A549 (cell line): ENCODE measurements around the gene NDUFA5. TPM values are rescaled to one million over a fixed set of nuclear protein-coding genes. Genes with fewer than 3 reads are reported as not detected.
A peak's percentile ranks its signal among the peaks of the same experiment; 100 is the strongest.

Source experiments
- ATAC-seq, 2 experiments: fragments of 200-7000 bp in 1 of 2; fragments of >200 bp in 1 of 2; cut with Nextera tagmentation in 1 of 2; cut with Tn5 transposase in 1 of 2; 3 replicates each; pipeline versions ENCODE4 v1.8.0 to v1.9.1; 2018 to 2020; ENCODE audit warnings: mild to moderate bottlenecking in 1 of 2, moderate library complexity in 1 of 2
- CTCF ChIA-PET: fragments of 300-600 bp; sonication (Branson Sonifier 250); formaldehyde crosslinking; extraction: SDS; loops from one replicate; lab custom pipeline; 2021; ENCODE audit warnings: antibody characterized with exemption, inconsistent platforms; lab: Yijun Ruan, JAX
- POLR2A ChIA-PET: fragments of 350-600 bp; formaldehyde crosslinking; extraction: SDS; loops from one replicate; lab custom pipeline; 2021; ENCODE audit warnings: antibody characterized with exemption, inconsistent platforms; lab: Yijun Ruan, JAX
- DNase-seq, 2 experiments: peaks; one replicate each; pipeline versions ENCODE4 v3.0.0 to v3.0.0-alpha.2; 2011 to 2016; ENCODE audit warnings: low read depth in 1 of 2, low spot score in 1 of 2
- FAIRE-seq: peaks from 2 replicates; lab custom pipeline; 2011; peaks lifted over from hg19 to GRCh38; lab: Jason Lieb, UNC
- H3K27ac ChIP-seq, 2 experiments: fragments of >200 bp; sonication (Bioruptor Twin); formaldehyde crosslinking; 3 replicates each; pipeline ENCODE4 v1.5.1; 2016 to 2017
- H3K4me1 ChIP-seq: fragments of >200 bp; sonication (Bioruptor Twin); formaldehyde crosslinking; 3 replicates; pipeline ENCODE4 v1.6.1; 2016
- H3K4me2 ChIP-seq: fragments of >200 bp; sonication (Bioruptor Twin); formaldehyde crosslinking; 3 replicates; pipeline ENCODE4 v1.6.1; 2016
- H3K4me3 ChIP-seq: fragments of >200 bp; sonication (Bioruptor Twin); formaldehyde crosslinking; 3 replicates; pipeline ENCODE4 v1.5.1; 2016
- H3K9me3 ChIP-seq: fragments of >200 bp; sonication (Bioruptor Twin); formaldehyde crosslinking; 3 replicates; pipeline ENCODE4 v1.6.1; 2016
- CBX2 ChIP-seq: fragments of 200-600 bp; sonication (generic); IDR thresholded peaks from 2 replicates; pipeline ENCODE4 v1.6.1; 2016; ENCODE audit warnings: low read depth, mild to moderate bottlenecking, borderline replicate concordance
- CBX8 ChIP-seq: fragments of 200-600 bp; sonication (generic); IDR thresholded peaks from 2 replicates; pipeline ENCODE4 v1.6.1; 2016
- EHF ChIP-seq: fragments of 250-450 bp; sonication (Bioruptor Pico); IDR thresholded peaks from 2 replicates; pipeline ENCODE4 v1.5.0; 2020; ENCODE audit warnings: mild to moderate bottlenecking
- EHMT2 ChIP-seq: fragments of 200-600 bp; sonication (generic); IDR thresholded peaks from 2 replicates; pipeline ENCODE4 v1.6.1; 2016; ENCODE audit warnings: antibody characterized with exemption, low read depth, mild to moderate bottlenecking, moderate library complexity
- ELK1 ChIP-seq: fragments of 150-350 bp; IDR thresholded peaks from 2 replicates; pipeline ENCODE4 v1.6.1; 2014; ENCODE audit warnings: low read depth, mild to moderate bottlenecking, low read length
- ESRRA ChIP-seq: fragments of 150-350 bp; IDR thresholded peaks from 2 replicates; pipeline ENCODE4 v1.6.1; 2014; ENCODE audit warnings: mild to moderate bottlenecking, low read length, borderline replicate concordance
- FOSL2 ChIP-seq, 2 experiments: fragments of 450-650 bp in 1 of 2; fragments of >200 bp in 1 of 2; sonication (Bioruptor Twin) in 1 of 2; formaldehyde crosslinking; IDR thresholded peaks; 2 replicates each; pipeline versions ENCODE4 v1.5.0 to v1.6.1; 2016 to 2020; ENCODE audit warnings: mild to moderate bottlenecking in 1 of 2, moderate library complexity in 1 of 2
- FOXS1 ChIP-seq: fragments of 250-450 bp; sonication (Bioruptor Pico); IDR thresholded peaks from 2 replicates; pipeline ENCODE4 v1.5.0; 2020; ENCODE audit warnings: mild to moderate bottlenecking, moderate library complexity
- GATA3 ChIP-seq: IDR thresholded peaks from 2 replicates; pipeline ENCODE4 v1.6.1; 2012; ENCODE audit warnings: borderline replicate concordance
- JUNB ChIP-seq: fragments of >200 bp; sonication (Bioruptor Twin); formaldehyde crosslinking; IDR thresholded peaks from 2 replicates; pipeline ENCODE4 v1.6.1; 2016
- MYC ChIP-seq: IDR thresholded peaks from 2 replicates; pipeline ENCODE4 v1.6.1; 2012; ENCODE audit warnings: mild to moderate bottlenecking, inconsistent platforms, low read length, improper control_type of control experiment, borderline replicate concordance
- NR3C1 ChIP-seq: fragments of >200 bp; sonication (Bioruptor Twin); formaldehyde crosslinking; IDR thresholded peaks from 3 replicates; pipeline ENCODE4 v1.6.1; 2017
- PBX3 ChIP-seq: IDR thresholded peaks from 2 replicates; pipeline ENCODE4 v1.6.1; 2012
- PHF8 ChIP-seq: fragments of 200-600 bp; sonication (generic); IDR thresholded peaks from 2 replicates; pipeline ENCODE4 v1.6.1; 2016; ENCODE audit warnings: low read depth, mild to moderate bottlenecking, antibody characterized with exemption, moderate library complexity, borderline replicate concordance
- POLR2AphosphoS2 ChIP-seq: conservative IDR thresholded peaks from 2 replicates; pipeline ENCODE4 v1.6.1; 2012; ENCODE audit warnings: low read length, improper control_type of control experiment, inconsistent platforms
- REST ChIP-seq: fragments of 200-600 bp; sonication (generic); IDR thresholded peaks from 2 replicates; pipeline ENCODE4 v1.6.1; 2016; ENCODE audit warnings: antibody characterized with exemption, mild to moderate bottlenecking, moderate library complexity
- SMC3 ChIP-seq: fragments of >200 bp; sonication (Bioruptor Twin); formaldehyde crosslinking; IDR thresholded peaks from 3 replicates; pipeline ENCODE4 v1.6.1; 2018; ENCODE audit warnings: inconsistent platforms
- ZFP36 ChIP-seq: fragments of 450-650 bp; IDR thresholded peaks from 2 replicates; pipeline ENCODE4 v1.6.1; 2014; ENCODE audit warnings: borderline replicate concordance; ENCODE audit not compliant: partially characterized antibody
- ZSCAN20 ChIP-seq: fragments of 250-450 bp; sonication (Bioruptor Pico); IDR thresholded peaks from 2 replicates; pipeline ENCODE4 v1.8.0; 2022; ENCODE audit warnings: mild to moderate bottlenecking, moderate library complexity
- WGBS: methylation state at CpG from one replicate; pipeline ENCODE4 v1.1.6; 2017; ENCODE audit errors: missing lambda C conversion rate; 5-methylcytosine and 5-hydroxymethylcytosine counted together
- polyA plus RNA-seq, 4 experiments: library from polyadenylated mRNA; depleted of rRNA in 3 of 4; stranded (reverse); fragments of >200 nt; fragmentation: RNase III in 1 of 4; extraction: RNeasy Plus Mini Kit Qiagen cat#74134 plus additional on column Dnase treatment in 1 of 4; gene quantifications; 2 replicates in 3 of 4; 3 replicates in 1 of 4; pipeline ENCODE4 v1.2.3, GENCODE V29; 2011 to 2017

NDUFA5 gene
- polyA plus RNA-seq, 2 of the 4 experiments (the other 2 are of a cell fraction): 58.8 to 64.8 TPM

- ChIA-PET POLR2A (no interaction called here), CTCF (no interaction called here)
- Histone ChIP-seq H3K4me3 (no peak overlapping the region), H3K4me1 (no peaks in the 10 kb centered on the region), H3K9me3 (no peaks in the 10 kb centered on the region), H3K4me2 (no peak overlapping the region), H3K27ac (no peak overlapping the region)
- DNase-seq (no peak), FAIRE-seq (no peak), ATAC-seq (no peak)
- TF ChIP-seq ESRRA: no peak
- no peak for TF ChIP-seq ZSCAN20 (CRISPR knock-in tag)
- TF ChIP-seq FOXS1 (CRISPR knock-in tag): no peak
- no peak for TF ChIP-seq FOSL2 (IDR thresholded peaks at IDR 0.05)
- TF ChIP-seq FOSL2 (CRISPR knock-in tag; IDR thresholded peaks at IDR 0.05): no peak
Observed at GRCh38 chr7:123562121-123562520, 4.5 kb upstream of the NDUFA5 start.

GRCh38 chr7:123558289-123558874, 764 bp upstream of the NDUFA5 start:
- Histone ChIP-seq H3K27ac (peak overlapping the region; percentile 79 to 81), H3K4me1 (peaks cover 4% of the 10 kb centered on the region; the same call in 1 of the 3 replicates), H3K9me3 (no peaks in the 10 kb centered on the region), H3K4me3 (peak overlapping the region; percentile 97)
- no peak for FAIRE-seq
- ChIA-PET POLR2A (interaction anchor here (0.8 to 1.4 kb wide), 3 partner anchors 24 to 191 kb away, joined by 3 to 10 read pairs (median 9); partner anchors contain the start of genes IQUB and WASL), CTCF (interaction anchor here (0.9 to 2.1 kb wide), 6 partner anchors 12 to 177 kb away, joined by 3 to 11 read pairs (median 3); no protein-coding TSS in a partner anchor)
- no peak for DNase-seq
- TF ChIP-seq GATA3 (no peak), ELK1 (no peak), POLR2AphosphoS2 (no peak), EHF (CRISPR knock-in tag) (no peak), PHF8 (no peak), PBX3 (no peak), ZFP36 (no peak), FOXS1 (CRISPR knock-in tag) (no peak), FOSL2 (IDR thresholded peaks at IDR 0.05) (no peak), FOSL2 (CRISPR knock-in tag; IDR thresholded peaks at IDR 0.05) (no peak), CBX8 (no peak), MYC (no peak), EHMT2 (no peak), CBX2 (no peak), JUNB (no peak), SMC3 (no peak)
- TF ChIP-seq, all 56 proteins: peak for 0
- no peak for ATAC-seq
- 25% methylated on average over 4 of the region's 4 CpGs for WGBS
- H3K4me2 ChIP-seq: peak overlapping the region; percentile 66

GRCh38 chr7:123557016-123557397, 611 bp downstream of the NDUFA5 start:
- H3K4me2 ChIP-seq: peak overlapping the region; percentile 85
- no peaks in the 10 kb centered on the region for H3K9me3 ChIP-seq
- DNase-seq: no peak
- 9% methylated on average over 12 of the region's 12 CpGs for WGBS
- peak overlapping the region; percentile 97 for H3K4me3 ChIP-seq
- peak overlapping the region; percentile 81 to 91 for H3K27ac ChIP-seq
- peaks cover 4% of the 10 kb centered on the region; the same call in 1 of the 3 replicates for H3K4me1 ChIP-seq
- ATAC-seq: no peak
- TF ChIP-seq NR3C1: no peak
- TF ChIP-seq REST: peak; percentile 29; the same call in 1 of the 2 replicates
- no peak for FAIRE-seq
- ChIA-PET POLR2A (interaction anchor here (1.4 kb wide), 1 partner anchor 22 kb away, joined by 10 read pairs; the partner anchor contains the start of gene IQUB), CTCF (interaction anchor here (1.4 to 2.1 kb wide), 2 partner anchors 10 to 63 kb away, joined by 4 to 11 read pairs; no protein-coding TSS in a partner anchor)
